Measurements from ENCODE around the gene RYR2.

The RYR2 gene

DNA sequence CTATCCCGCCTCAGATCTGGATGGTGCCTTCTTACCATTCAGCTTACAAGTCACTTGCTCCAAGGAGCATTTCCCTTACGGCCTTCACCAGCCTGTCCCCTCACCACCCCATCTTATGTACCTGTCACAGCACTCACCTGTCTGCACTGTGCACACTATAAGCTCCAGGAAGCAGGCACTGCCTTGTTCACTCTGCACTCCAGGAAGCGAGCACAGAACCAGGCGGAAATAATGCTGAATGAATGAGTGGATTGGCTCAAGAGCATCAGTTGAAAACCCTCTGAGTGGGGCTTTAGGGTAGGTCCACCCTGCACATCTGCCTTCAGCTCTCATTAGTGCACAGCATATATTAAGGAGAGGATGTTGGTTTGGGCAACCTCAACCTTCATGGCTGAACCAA lies 8.9 kb upstream of the RYR2 start:
- no peak for DNase-seq

DNA sequence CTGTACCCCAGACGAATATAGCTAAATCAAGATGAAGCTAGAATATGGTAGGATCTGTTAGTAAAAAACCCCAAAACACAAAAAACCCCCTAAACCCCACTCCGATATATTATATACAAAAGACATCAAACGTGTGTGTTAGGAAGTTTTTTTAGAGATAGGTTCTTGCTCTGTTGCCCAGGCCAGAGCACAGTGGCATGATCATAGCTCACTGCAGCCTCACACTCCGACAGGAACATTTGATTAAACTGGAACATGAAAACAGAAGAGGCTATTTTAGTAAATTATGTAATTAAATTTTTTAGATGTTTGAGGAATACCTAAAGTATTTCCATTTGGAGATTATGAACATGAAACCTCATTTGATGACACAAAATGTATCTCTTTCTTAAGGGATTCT lies 8.2 kb upstream of the RYR2 start:
- DNase-seq, result no peak

- no peak for DNase-seq
Measured at GRCh38 chr1:237035759-237036158, 6.2 kb upstream of the RYR2 start.

GRCh38 chr1:237038211-237038610 lies 3.8 kb upstream of the RYR2 start:
- DNase-seq, result no peak

DNA sequence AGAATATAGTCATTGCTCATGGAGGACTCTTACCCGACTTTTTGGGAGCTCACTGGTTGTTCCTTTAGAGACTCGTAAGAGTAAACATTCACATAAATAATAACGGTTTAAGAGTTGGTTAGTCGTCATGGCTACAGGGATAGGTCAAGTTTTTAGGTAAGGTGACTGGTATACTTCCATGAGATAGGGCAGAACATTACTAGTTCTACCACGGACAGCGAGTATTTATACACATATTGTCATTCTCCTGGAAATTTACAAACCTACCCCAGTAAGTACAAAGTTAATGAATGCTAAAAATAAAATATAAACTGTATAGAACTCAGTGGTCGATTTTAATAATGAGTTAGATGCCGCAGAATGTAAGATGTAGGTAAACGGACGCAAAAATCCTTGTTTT lies 1.2 kb upstream of the RYR2 start:
- no peak for DNase-seq

GRCh38 chr1:237041461-237041794 lies 556 bp upstream of the RYR2 start:
- DNase-seq, result no peak

DNA sequence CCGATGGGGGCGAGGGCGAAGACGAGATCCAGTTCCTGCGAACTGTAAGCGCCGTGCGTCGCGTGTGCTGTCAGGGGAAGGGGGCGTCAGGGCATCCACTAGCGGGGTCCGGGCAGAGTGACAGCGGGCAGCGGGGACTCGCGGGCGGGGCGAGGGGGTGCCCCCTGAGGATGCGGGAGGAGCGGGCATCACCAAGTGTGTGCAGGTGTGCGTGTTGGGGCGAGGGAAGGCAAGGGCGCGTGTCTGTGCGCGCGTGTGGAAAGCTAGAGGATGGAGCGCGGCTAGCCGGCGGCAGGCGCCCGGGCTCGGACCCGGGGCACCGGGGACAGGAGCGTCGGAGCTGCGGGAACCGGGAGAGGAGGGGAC lies 525 bp downstream of the RYR2 start:
- no peak for DNase-seq

DNA sequence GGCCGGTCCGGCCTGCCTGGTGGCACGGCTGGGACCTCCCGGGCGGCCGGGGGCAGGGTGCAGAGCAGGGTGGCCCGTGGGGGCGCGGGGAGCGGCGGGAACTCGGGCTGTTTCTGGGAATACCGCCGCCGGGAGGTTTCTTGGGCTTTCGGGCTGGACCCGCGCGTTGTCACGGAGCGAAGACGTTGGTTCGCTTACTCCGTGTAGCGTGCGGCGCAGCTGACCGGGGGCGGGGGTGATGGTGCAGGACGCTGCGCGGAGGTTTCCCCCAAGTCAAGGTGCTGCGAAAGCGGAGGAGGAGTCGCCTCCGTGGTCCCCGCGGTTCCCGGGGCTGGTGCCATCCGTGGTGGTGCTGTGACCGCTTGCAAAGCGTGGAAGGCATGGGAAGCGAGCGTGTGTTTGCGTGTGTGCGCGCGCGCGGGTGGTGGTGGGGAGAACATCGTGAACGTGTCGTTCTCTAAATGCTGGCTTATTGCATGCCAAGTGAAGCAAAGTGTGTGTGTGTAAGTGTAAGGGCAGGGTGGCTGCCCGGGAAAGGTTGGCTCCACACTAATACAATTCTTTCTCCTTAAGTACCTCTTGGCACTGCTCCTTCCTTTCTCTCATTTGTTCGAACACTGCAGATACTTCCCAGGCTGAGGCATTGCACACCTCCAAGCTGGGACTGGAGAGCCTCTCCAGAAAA lies 1.1 kb downstream of the RYR2 start:
- DNase-seq, result no peak

GRCh38 chr1:237043846-237044636 lies 2.1 kb downstream of the RYR2 start:
- no peak for DNase-seq

DNA sequence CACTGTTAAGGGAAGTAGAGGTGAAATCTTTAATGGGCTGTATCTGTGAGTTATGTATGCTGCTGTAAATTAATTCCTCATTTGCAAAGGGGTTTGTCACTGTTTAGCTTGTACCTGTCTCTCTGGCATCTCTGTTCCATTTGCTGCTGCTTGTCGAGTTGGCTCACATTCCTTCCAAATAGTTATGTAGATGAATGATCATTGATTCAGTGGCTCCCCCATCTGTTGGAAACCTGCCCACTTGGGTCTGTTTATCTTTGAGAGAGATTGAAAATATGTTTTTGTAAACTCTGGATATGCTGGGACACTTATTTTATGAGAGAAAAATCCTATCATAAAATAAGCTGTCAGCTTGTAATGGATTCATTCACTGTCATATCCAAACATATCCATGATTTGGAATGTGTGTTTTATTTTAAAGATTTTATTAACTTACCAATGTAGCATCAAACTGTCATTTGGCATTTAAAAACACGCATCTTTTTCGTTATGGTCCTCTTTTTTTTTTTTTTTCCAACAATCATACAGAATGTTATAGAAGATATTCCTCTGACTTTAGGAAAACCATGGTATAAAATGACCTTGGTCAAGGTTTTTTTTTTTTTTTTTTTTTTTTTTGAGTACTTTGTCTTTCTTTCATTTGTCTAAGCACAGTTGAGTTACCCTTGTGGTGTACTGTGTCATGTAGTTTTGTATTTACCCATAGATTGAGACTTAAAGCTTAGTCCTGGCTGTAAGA lies 3.5 kb downstream of the RYR2 start:
- DNase-seq, result no peak

DNA sequence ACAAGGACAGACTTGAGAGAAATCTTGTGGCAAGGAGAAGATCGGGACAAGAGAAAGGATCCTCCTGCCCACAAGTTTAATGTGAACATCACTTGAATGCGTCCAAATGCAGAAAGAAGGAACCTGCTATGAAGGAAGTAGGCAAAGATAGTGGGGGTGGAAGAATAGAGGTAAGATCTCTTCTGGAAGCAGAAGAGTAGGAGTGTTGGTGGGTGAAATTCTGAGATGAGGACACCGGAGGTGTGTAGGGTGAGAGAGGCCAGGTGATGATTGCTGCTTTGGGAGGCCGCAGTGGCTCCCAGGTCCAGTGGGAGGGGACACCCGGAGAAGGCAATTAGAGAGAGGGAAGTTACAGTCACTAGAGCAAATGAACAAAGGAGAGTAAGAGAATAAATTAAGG lies 6.8 kb downstream of the RYR2 start:
- no peak for DNase-seq

GRCh38 chr1:237050185-237050584 lies 8.2 kb downstream of the RYR2 start:
- DNase-seq, result no peak

GRCh38 chr1:237050915-237051314 lies 8.9 kb downstream of the RYR2 start:
- DNase-seq, result no peak

- DNase-seq, result no peak
Measured at GRCh38 chr1:237054313-237054712, 12.3 kb downstream of the RYR2 start.

- DNase-seq, result no peak
Measured at GRCh38 chr1:237058470-237058869, 16.5 kb downstream of the RYR2 start.

DNA sequence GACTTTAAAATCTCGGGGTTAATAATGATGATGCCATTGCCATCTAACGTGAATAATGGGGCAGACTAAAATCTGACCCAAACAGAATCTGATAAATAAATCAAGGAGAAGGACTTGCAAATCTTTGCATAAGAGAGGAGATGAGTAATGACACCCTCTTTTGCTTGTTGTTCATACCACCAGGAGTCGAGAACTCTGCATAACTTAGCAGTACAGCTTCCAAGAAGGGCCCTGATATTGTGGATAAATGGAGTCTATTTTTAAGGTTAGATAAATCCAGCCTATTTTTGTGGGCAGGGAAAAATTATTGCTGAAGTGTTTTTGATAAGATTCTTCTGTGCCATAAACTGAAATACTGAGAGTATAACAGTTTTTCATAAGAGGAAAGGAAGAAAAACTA lies 17.3 kb downstream of the RYR2 start:
- no peak for DNase-seq

- DNase-seq, result no peak
Measured at GRCh38 chr1:237062976-237063375, 21.0 kb downstream of the RYR2 start.

- DNase-seq, result no peak
Measured at GRCh38 chr1:237065903-237066302, 23.9 kb downstream of the RYR2 start.

GRCh38 chr1:237070519-237070918 lies 28.5 kb downstream of the RYR2 start:
- no peak for DNase-seq

DNA sequence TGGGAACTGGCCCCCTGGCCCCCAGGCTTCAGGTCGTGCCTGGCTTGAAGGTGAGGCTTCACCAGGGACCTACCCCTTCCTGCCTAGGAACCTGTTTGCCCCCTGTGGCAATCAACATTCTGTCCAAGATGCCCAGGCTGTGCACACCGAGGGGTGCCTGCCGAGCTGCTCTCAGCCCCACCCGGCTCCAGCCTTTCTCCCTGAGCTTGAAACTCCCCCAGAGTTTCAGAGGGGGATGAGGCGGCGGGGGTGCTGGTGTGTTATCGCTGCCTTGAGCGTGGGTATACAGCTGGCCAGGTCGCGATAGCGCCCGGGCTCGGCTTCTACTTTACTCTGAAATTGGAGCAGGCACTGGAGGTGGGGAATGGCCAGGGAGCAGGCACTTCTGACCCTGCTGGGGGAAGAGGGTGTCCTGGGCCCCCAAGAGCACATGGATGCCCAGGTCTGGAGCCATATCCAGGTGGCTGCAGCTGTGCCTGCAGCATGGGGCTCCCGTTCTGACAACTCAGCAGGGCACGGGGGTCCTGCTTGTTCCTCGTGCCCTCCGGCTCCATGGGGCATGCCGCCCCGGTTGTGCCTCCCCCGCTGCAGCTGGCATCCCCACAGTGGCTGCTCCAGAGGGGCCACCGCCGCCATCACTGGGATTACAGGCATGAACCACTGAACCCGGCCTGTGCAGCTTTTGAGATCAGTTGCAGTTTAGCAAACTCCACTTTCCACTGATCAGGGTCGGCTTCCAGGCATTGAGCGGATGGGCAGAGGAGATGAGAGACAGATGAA lies 29.8 kb downstream of the RYR2 start:
- DNase-seq, result no peak

GRCh38 chr1:237074371-237075117 lies 32.6 kb downstream of the RYR2 start:
- no peak for DNase-seq

- no peak for DNase-seq
Measured at GRCh38 chr1:237084341-237085077, 42.5 kb downstream of the RYR2 start.

Data from stimulated activated CD4-positive, alpha-beta T cell treated with anti-CD3 and anti-CD28 coated beads, Interleukin-4, amount 100 ng/mL, for 4 hours (primary cell).